ENCODE results near the gene UNC5C.

UNC5C gene

GRCh38 chr4:95548738-95549245, at the start of gene UNC5C:
TSS of gene UNC5C (minus strand) at chr4:95548973.
- DNase-seq = no peak

GRCh38 chr4:95596676-95597075, 47.9 kb upstream of the UNC5C start:
- no peak for DNase-seq

GRCh38 chr4:95594629-95595028, 45.9 kb upstream of the UNC5C start:
- DNase-seq = no peak

GRCh38 chr4:95594013-95594412, 45.2 kb upstream of the UNC5C start:
- DNase-seq = no peak

GRCh38 chr4:95591278-95591677, 42.5 kb upstream of the UNC5C start:
- DNase-seq = no peak

GRCh38 chr4:95590615-95591014, 41.8 kb upstream of the UNC5C start:
- no peak for DNase-seq

- DNase-seq = no peak
Observed at GRCh38 chr4:95585016-95585695, 36.4 kb upstream of the UNC5C start.

GRCh38 chr4:95580226-95580625, 31.5 kb upstream of the UNC5C start:
- DNase-seq = no peak

- no peak for DNase-seq
Observed at GRCh38 chr4:95572304-95572991, 23.7 kb upstream of the UNC5C start.

GRCh38 chr4:95571577-95571976, 22.8 kb upstream of the UNC5C start:
- no peak for DNase-seq

GRCh38 chr4:95563638-95564337, 15.0 kb upstream of the UNC5C start:
- DNase-seq = no peak

GRCh38 chr4:95560774-95561173, 12.0 kb upstream of the UNC5C start:
- no peak for DNase-seq

GRCh38 chr4:95556207-95556859, 7.6 kb upstream of the UNC5C start:
- DNase-seq = no peak

- no peak for DNase-seq
Observed at GRCh38 chr4:95552942-95553550, 4.3 kb upstream of the UNC5C start.

- DNase-seq = no peak
Observed at GRCh38 chr4:95551653-95552052, 2.9 kb upstream of the UNC5C start.

- no peak for DNase-seq
Observed at GRCh38 chr4:95550115-95550987, 1.6 kb upstream of the UNC5C start.

GRCh38 chr4:95549246-95550114, 707 bp upstream of the UNC5C start:
- no peak for DNase-seq

- no peak for DNase-seq
Observed at GRCh38 chr4:95547715-95548471, 880 bp downstream of the UNC5C start.

- DNase-seq = no peak
Observed at GRCh38 chr4:95546866-95547714, 1.7 kb downstream of the UNC5C start.

Measured in stimulated activated CD4-positive, alpha-beta T cell treated with anti-CD3 and anti-CD28 coated beads, Interleukin-4, amount 100 ng/mL, for 24 hours (primary cell).